Peyer's patch (tissue), 4 donors: Measurements from ENCODE around the gene TMEM97. TPM values are rescaled to one million over a fixed set of nuclear protein-coding genes. Genes with fewer than 3 reads are reported as not detected.

Source experiments
- DNase-seq, 3 donors: peaks; one replicate each; pipeline ENCODE4 v3.0.0-alpha.2; 2017 to 2019
- H3K27ac ChIP-seq, 4 donors: fragments of 200-600 bp; sonication (generic); one replicate each; pipeline ENCODE4 v1.5.1; 2016 to 2019
- H3K27me3 ChIP-seq, 2 donors: fragments of 200-600 bp; sonication (generic); one replicate each; pipeline ENCODE4 v1.5.1; 2019
- H3K36me3 ChIP-seq, 3 donors: fragments of 200-600 bp; sonication (generic); one replicate each; pipeline ENCODE4 v1.5.1; 2016 to 2019
- H3K4me1 ChIP-seq, 4 donors: fragments of 200-600 bp; sonication (generic); one replicate each; pipeline ENCODE4 v1.5.1; 2016 to 2019
- H3K4me3 ChIP-seq, 4 donors: fragments of 200-600 bp; sonication (generic); 1 replicate in 3 of 4; 2 replicates in 1 of 4; pipeline ENCODE4 v1.5.1; 2016 to 2019; ENCODE audit warnings: mild to moderate bottlenecking in 1 of 4
- H3K9me3 ChIP-seq, 4 donors: fragments of 200-600 bp; sonication (generic); one replicate each; pipeline ENCODE4 v1.5.1; 2016 to 2019; ENCODE audit warnings: mild to moderate bottlenecking in 1 of 4
- POLR2A ChIP-seq, 2 donors: fragments of 450-650 bp; IDR thresholded peaks; one replicate each; pipeline ENCODE4 v1.5.1; 2017; ENCODE audit warnings: antibody characterized with exemption in 2 of 2, mild to moderate bottlenecking in 2 of 2, moderate library complexity in 2 of 2
- total RNA-seq, 4 donors: library from RNA; depleted of rRNA; stranded (reverse); fragments of >200 nt; gene quantifications; one replicate each; pipeline ENCODE4 v1.1.0, GENCODE V29; 2016
- TF ChIP-seq, protein P1 (sequence below), 6 experiments: fragments of 450-650 bp in 4 of 6; fragments of 200-600 bp in 2 of 6; sonication (generic) in 1 of 6; IDR thresholded peaks; one replicate each; pipeline ENCODE4 v1.5.1; 2017 to 2019; ENCODE audit warnings: antibody characterized with exemption in 6 of 6, mild to moderate bottlenecking in 3 of 6, moderate library complexity in 1 of 6

Gene TMEM97
- total RNA-seq, 4 donors from 2014 or later, result 7.7 to 8.9 (median 8.1) TPM

DNA sequence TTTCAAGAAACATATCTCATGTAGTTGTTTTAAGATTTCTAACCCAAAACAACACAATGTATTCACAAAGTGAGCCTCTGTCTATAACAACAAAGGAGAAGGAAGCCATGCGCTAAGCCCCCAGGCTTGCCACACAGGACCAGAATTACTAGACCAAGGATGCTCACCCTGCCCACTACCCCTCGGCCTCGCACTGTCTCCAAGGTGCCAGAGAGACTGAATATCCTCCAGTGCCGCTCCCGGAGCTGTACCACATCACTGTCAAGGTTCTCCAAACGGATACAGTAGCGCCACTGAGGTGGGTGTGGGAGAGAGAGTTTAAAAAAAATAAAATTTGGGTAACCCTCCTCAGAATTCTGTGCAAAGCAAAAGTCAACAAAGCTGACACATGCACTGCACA, 31.3 kb downstream of the TMEM97 start:
- H3K4me3 ChIP-seq, result no peak overlapping the region
- H3K36me3 ChIP-seq, result peaks cover 0 to 90% (median 0%) of the 10 kb centered on the region in 3 donors
- H3K27ac ChIP-seq, result no peak overlapping the region
- peak in 1 of 3 donors; percentile 7 for DNase-seq
- TF ChIP-seq POLR2A (IDR thresholded peaks at IDR 0.05), result no peak
- TF ChIP-seq, protein P1, sequence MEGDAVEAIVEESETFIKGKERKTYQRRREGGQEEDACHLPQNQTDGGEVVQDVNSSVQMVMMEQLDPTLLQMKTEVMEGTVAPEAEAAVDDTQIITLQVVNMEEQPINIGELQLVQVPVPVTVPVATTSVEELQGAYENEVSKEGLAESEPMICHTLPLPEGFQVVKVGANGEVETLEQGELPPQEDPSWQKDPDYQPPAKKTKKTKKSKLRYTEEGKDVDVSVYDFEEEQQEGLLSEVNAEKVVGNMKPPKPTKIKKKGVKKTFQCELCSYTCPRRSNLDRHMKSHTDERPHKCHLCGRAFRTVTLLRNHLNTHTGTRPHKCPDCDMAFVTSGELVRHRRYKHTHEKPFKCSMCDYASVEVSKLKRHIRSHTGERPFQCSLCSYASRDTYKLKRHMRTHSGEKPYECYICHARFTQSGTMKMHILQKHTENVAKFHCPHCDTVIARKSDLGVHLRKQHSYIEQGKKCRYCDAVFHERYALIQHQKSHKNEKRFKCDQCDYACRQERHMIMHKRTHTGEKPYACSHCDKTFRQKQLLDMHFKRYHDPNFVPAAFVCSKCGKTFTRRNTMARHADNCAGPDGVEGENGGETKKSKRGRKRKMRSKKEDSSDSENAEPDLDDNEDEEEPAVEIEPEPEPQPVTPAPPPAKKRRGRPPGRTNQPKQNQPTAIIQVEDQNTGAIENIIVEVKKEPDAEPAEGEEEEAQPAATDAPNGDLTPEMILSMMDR (IDR thresholded peaks at IDR 0.05), result no peak
- no peaks in the 10 kb centered on the region for H3K9me3 ChIP-seq
- H3K4me1 ChIP-seq, result no peaks in the 10 kb centered on the region
- H3K27me3 ChIP-seq, result no peaks in the 10 kb centered on the region

- no peaks in the 10 kb centered on the region for H3K9me3 ChIP-seq
- H3K27ac ChIP-seq, result peak within 1 kb of the TSS; percentile 81 to 93 (median 90)
- DNase-seq, result peak; percentile 89 to 97 (median 97)
- H3K36me3 ChIP-seq, result peaks cover 0 to 55% (median 10%) of the 10 kb centered on the region in 3 donors
- TF ChIP-seq, protein P1 (IDR thresholded peaks at IDR 0.05), result peak in 2 of 6 experiments; percentile 2 to 5
- TF ChIP-seq POLR2A (IDR thresholded peaks at IDR 0.05), result peak; percentile 91
- H3K4me3 ChIP-seq, result peak within 1 kb of the TSS; percentile 76 to 96 (median 86)
- no peaks in the 10 kb centered on the region for H3K27me3 ChIP-seq
- H3K4me1 ChIP-seq, result peaks cover 5 to 26% (median 10%) of the 10 kb centered on the region in 4 donors
These were observed 38.3 kb downstream of the TMEM97 start, which contains the start of gene POLDIP2 for GRCh38 chr17:28357061-28357900. Gene POLDIP2 (minus strand): TSS chr17:28357527. CDS start chr17:28357448, 79 bp downstream.

DNA sequence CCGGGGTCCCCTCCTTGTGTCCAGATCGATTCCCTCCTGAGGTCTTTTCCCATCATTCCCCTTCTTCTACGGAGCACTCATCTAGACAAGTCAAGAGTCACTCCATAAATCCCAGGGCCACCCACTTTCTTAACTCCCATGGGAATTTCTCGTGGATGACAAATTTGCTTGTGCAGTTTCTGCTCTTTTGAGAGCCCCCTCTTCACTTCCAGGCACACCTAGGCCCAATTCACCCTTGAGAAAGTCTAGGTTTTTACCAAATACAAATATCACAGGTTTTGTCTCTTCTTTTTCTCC, 38.8 kb downstream of the TMEM97 start:
- peak overlapping the region; percentile 76 to 96 (median 86) for H3K4me3 ChIP-seq
- peaks cover 5 to 26% (median 10%) of the 10 kb centered on the region in 4 donors for H3K4me1 ChIP-seq
- H3K9me3 ChIP-seq, result no peaks in the 10 kb centered on the region
- DNase-seq, result no peak
- TF ChIP-seq, protein P1 (IDR thresholded peaks at IDR 0.05), result no peak
- TF ChIP-seq POLR2A (IDR thresholded peaks at IDR 0.05), result no peak
- peak overlapping the region; percentile 81 to 93 (median 90) for H3K27ac ChIP-seq
- H3K36me3 ChIP-seq, result peaks cover 0 to 55% (median 10%) of the 10 kb centered on the region in 3 donors
- no peaks in the 10 kb centered on the region for H3K27me3 ChIP-seq

DNA sequence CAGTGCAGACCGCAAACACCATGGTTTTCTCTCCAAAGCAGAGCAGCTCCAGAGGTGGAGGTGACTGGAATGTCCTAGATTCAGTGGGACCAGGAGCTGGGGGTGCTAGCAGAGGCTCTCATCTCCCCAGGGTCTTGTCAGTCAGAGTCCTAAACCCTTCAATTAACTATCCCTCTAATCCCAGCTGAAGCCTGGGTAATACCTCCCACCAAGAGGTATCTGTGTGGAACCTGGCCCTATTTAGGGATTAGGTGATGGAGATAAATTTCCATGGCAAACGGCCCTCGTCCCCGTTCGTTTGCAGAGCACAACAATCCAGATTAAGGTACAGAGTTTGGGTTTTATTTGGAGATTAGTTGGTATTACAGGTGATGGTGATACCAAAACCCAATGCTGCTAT, 44.2 kb downstream of the TMEM97 start:
- no peaks in the 10 kb centered on the region for H3K9me3 ChIP-seq
- TF ChIP-seq, protein P1 (IDR thresholded peaks at IDR 0.05), result no peak
- no peaks in the 10 kb centered on the region for H3K27me3 ChIP-seq
- no peak overlapping the region for H3K4me3 ChIP-seq
- H3K27ac ChIP-seq, result no peak overlapping the region
- peaks cover under 1 to 6% (median 3%) of the 10 kb centered on the region in 4 donors for H3K4me1 ChIP-seq
- no peak for DNase-seq
- H3K36me3 ChIP-seq, result peaks cover 0 to 55% (median 10%) of the 10 kb centered on the region in 3 donors

DNA sequence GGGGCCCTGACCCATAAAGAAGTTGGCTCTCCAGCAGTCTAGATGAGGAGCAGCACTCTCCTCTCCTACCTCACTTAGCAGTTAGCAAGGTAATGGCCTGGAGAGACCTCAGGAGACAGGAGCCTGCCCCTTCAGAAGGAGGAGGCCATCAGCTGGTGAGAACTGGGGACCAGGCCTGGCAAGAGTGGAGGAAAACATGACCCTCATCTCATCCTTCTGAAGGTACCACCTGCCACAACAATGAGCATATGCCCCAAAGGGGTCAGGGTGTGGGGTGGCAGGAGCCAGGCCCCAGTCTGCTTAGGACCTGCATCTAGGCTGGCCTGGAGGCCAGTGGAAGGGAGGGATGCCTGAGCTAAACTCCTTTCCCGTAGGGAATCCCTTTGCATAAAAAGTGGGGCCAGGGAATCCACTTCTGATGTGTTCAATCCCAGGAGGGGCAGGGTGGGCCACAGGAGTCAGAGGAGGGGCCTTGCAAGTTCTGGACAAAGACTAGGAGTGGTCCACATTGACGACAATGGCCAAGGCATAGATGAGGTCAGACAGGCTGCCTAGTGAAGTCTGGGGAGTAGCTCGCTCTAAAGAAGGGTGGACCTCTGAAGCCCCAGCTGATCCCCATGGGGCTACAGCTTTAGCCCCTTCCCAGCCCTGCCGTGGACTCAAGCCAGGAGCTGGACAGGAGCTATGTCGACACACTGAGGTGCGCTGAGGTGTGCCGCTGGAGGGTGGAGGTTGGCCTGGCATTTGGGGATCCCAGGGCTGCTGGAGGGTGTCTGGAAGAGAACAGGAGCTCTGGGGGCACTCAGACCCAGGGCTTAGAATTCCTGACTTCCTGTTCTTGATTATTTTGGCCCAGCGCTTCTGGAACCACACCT, 45.0 kb downstream of the TMEM97 start:
- Histone ChIP-seq H3K4me1 (no peaks in the 10 kb centered on the region), H3K27me3 (no peaks in the 10 kb centered on the region), H3K9me3 (no peaks in the 10 kb centered on the region), H3K4me3 (no peak overlapping the region), H3K36me3 (peaks cover 0 to 55% (median 10%) of the 10 kb centered on the region in 3 donors), H3K27ac (no peak overlapping the region)
- DNase-seq, result no peak
- no peak for TF ChIP-seq POLR2A (IDR thresholded peaks at IDR 0.05)
- TF ChIP-seq, protein P1 (IDR thresholded peaks at IDR 0.05), result no peak
